ENCODE data around the gene RBM20. TPM values are rescaled to one million over a fixed set of nuclear protein-coding genes. Genes with fewer than 3 reads are reported as not detected.

RBM20 gene
- total RNA-seq, 1 donor from 2014 or later: 0.32 TPM

DNA sequence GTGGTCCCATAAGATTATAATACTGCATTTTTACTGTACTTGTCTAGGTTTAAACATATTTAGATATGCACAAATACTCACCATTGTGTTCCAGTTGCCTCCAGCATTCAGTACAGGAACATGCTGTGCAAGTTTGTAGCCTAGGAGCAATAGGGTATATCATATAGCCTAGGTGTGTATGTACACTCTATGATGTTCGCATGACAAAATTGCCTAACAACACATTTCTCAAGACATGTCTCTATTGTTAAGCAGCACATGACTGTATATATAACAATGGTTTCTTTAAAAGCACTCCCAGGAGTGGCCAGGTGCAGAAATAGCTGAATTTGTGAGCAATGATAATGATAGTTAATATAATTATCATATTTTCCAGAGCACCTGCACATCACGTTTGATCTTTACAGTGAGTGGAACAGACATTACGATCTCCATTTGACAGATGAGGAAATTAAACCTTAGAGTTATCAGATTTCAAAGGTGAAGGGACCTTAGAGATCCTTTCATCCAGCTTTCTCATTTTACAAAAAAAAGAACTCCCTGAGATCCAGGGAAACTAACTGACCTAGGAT is 128.4 kb downstream of the RBM20 start:
- H3K4me3 ChIP-seq: no peak overlapping the region
- no peak overlapping the region for H3K9ac ChIP-seq
- no peak for DNase-seq (ENCODE audit: low spot score)
- no peaks in the 10 kb centered on the region for H3F3A ChIP-seq (ENCODE audit: low read depth)
- no peak overlapping the region for H3K27ac Mint-ChIP-seq
- no peaks in the 10 kb centered on the region for H3K27me3 ChIP-seq
- no peaks in the 10 kb centered on the region for H4K20me1 ChIP-seq (ENCODE audit: low read depth)
- H3K79me2 ChIP-seq (ENCODE audit: low read depth): no peaks in the 10 kb centered on the region
- H3K36me3 Mint-ChIP-seq: peaks cover 3% of the 10 kb centered on the region
- no peaks in the 10 kb centered on the region for H3K27me3 Mint-ChIP-seq (ENCODE audit: insufficient read depth, low read depth)
- H3K4me3 Mint-ChIP-seq: no peak overlapping the region
- H3K36me3 ChIP-seq: no peaks in the 10 kb centered on the region
- peaks cover 4% of the 10 kb centered on the region for H3K9me3 Mint-ChIP-seq
- no peaks in the 10 kb centered on the region for H3K4me1 ChIP-seq
- TF ChIP-seq EZH2 (IDR thresholded peaks at IDR 0.05): no peak
- TF ChIP-seq CTCF (IDR thresholded peaks at IDR 0.05): no peak
- TF ChIP-seq EZH2phosphoT487 (IDR thresholded peaks at IDR 0.05): no peak
- no peak overlapping the region for H2AFZ ChIP-seq (replicated peaks)
- no peak overlapping the region for H3K27ac ChIP-seq
- H3K9me3 ChIP-seq (ENCODE audit: low read depth): no peaks in the 10 kb centered on the region
- peaks cover 7% of the 10 kb centered on the region for H3K4me1 Mint-ChIP-seq
- no peak overlapping the region for H3K4me2 ChIP-seq

DNA sequence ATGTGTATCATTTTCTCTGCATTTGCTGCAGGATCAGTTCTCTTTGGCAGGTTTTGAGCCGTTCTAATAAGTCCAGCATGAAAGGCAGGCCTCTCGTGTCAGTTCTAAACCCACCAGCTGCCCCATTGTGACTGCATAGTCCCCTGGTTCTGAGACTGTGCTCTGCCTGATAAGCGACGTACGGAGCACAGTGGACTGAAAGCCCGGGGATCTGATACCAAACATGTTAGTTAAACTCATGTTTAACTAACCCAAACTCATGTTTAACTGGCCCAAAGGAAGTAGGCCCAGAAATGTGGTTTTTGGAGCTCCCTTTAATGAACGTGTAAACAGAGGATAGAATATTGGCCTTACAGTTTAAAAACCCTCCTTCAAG is 129.5 kb downstream of the RBM20 start:
- Histone ChIP-seq H3K9ac (no peak overlapping the region), H3F3A (ENCODE audit: low read depth) (no peaks in the 10 kb centered on the region), H3K9me3 (ENCODE audit: low read depth) (no peaks in the 10 kb centered on the region), H2AFZ (replicated peaks) (no peak overlapping the region), H3K79me2 (ENCODE audit: low read depth) (no peaks in the 10 kb centered on the region), H3K4me1 (no peaks in the 10 kb centered on the region), H3K4me3 (no peak overlapping the region), H4K20me1 (ENCODE audit: low read depth) (no peaks in the 10 kb centered on the region), H3K36me3 (no peaks in the 10 kb centered on the region), H3K4me2 (no peak overlapping the region), H3K27me3 (no peaks in the 10 kb centered on the region), H3K27ac (no peak overlapping the region)
- Mint-ChIP-seq H3K27ac (no peak overlapping the region), H3K9me3 (no peaks in the 10 kb centered on the region), H3K27me3 (ENCODE audit: insufficient read depth, low read depth) (peaks cover 3% of the 10 kb centered on the region), H3K4me1 (peaks cover 7% of the 10 kb centered on the region), H3K4me3 (no peak overlapping the region), H3K36me3 (no peaks in the 10 kb centered on the region)
- no peak for DNase-seq (ENCODE audit: low spot score)
- TF ChIP-seq CTCF (IDR thresholded peaks at IDR 0.05): no peak
- TF ChIP-seq EZH2phosphoT487 (IDR thresholded peaks at IDR 0.05): no peak
- TF ChIP-seq EZH2 (IDR thresholded peaks at IDR 0.05): no peak

GRCh38 chr10:110774069-110775019 is 130.2 kb downstream of the RBM20 start:
- H2AFZ ChIP-seq (replicated peaks): no peak overlapping the region
- Mint-ChIP-seq H3K4me3 (no peak overlapping the region), H3K9me3 (no peaks in the 10 kb centered on the region), H3K27me3 (ENCODE audit: insufficient read depth, low read depth) (peaks cover 3% of the 10 kb centered on the region), H3K36me3 (no peaks in the 10 kb centered on the region), H3K4me1 (peaks cover 4% of the 10 kb centered on the region), H3K27ac (no peak overlapping the region)
- no peaks in the 10 kb centered on the region for H4K20me1 ChIP-seq (ENCODE audit: low read depth)
- no peak overlapping the region for H3K9ac ChIP-seq
- H3K9me3 ChIP-seq (ENCODE audit: low read depth): no peaks in the 10 kb centered on the region
- H3K4me3 ChIP-seq: no peak overlapping the region
- H3K4me1 ChIP-seq: no peaks in the 10 kb centered on the region
- no peak for DNase-seq (ENCODE audit: low spot score)
- no peaks in the 10 kb centered on the region for H3K36me3 ChIP-seq
- no peaks in the 10 kb centered on the region for H3K79me2 ChIP-seq (ENCODE audit: low read depth)
- no peak overlapping the region for H3K4me2 ChIP-seq
- no peaks in the 10 kb centered on the region for H3K27me3 ChIP-seq
- no peak for TF ChIP-seq EZH2 (IDR thresholded peaks at IDR 0.05)
- TF ChIP-seq EZH2phosphoT487 (IDR thresholded peaks at IDR 0.05): no peak
- TF ChIP-seq CTCF (IDR thresholded peaks at IDR 0.05): no peak
- no peaks in the 10 kb centered on the region for H3F3A ChIP-seq (ENCODE audit: low read depth)
- no peak overlapping the region for H3K27ac ChIP-seq

All from neural progenitor cell (in vitro differentiated cells).